ENCODE results near the gene ELF5. TPM values are rescaled to one million over a fixed set of nuclear protein-coding genes. Genes with fewer than 3 reads are reported as not detected.

Gene ELF5
- total and polyA plus RNA-seq, 2 donors (not counting 1 experiment from before 2014, with no cell fraction given): not detected

- Mint-ChIP-seq H3K4me1 (no peaks in the 10 kb centered on the region), H3K9me3 (ENCODE audit: insufficient read depth) (no peaks in the 10 kb centered on the region), H3K4me3 (no peak overlapping the region), H3K27me3 (peaks cover 4% of the 10 kb centered on the region), H3K27ac (no peak overlapping the region)
- Histone ChIP-seq H4K20me1 (ENCODE audit: control insufficient read depth, insufficient read depth, low read length, poor library complexity, severe bottlenecking) (no peaks in the 10 kb centered on the region), H3K9ac (ENCODE audit: low read length) (no peak overlapping the region), H3K36me3 (replicated peaks in 1 of 2; ENCODE audit: control extremely low read depth in 1 of 2, control insufficient read depth in 1 of 2, extremely low read depth in 1 of 2, insufficient read depth in 2 of 2, low read length in 1 of 2) (no peaks in the 10 kb centered on the region), H3K27ac (ENCODE audit: low read length in 2 of 2) (no peak overlapping the region), H3K27me3 (replicated peaks in 1 of 4; ENCODE audit: control extremely low read depth in 1 of 4, control insufficient read depth in 3 of 4, insufficient read depth in 4 of 4, low read length in 3 of 4) (no peaks in the 10 kb centered on the region), H2AFZ (ENCODE audit: insufficient read depth, low read depth, low read length, poor library complexity, severe bottlenecking) (no peak overlapping the region), H3K9me3 (ENCODE audit: control extremely low read depth in 1 of 3, control insufficient read depth in 2 of 3, insufficient read depth in 1 of 3, low read length in 2 of 3) (no peaks in the 10 kb centered on the region), H3K4me3 (ENCODE audit: control extremely low read depth in 1 of 5, extremely low read depth in 1 of 5, insufficient read depth in 1 of 5, low read depth in 2 of 5, low read length in 4 of 5) (no peak overlapping the region), H3K4me1 (ENCODE audit: control insufficient read depth in 2 of 2, insufficient read depth in 2 of 2, low read length in 2 of 2) (no peaks in the 10 kb centered on the region), H3K4me2 (replicated peaks; ENCODE audit: low read depth, low read length, poor library complexity, severe bottlenecking) (no peak overlapping the region), H3K79me2 (ENCODE audit: control insufficient read depth, insufficient read depth, low read length) (no peaks in the 10 kb centered on the region)
- intact Hi-C loops (cut with micrococcal nuclease): no loop called here
- no peak for TF ChIP-seq EZH2 (IDR thresholded peaks at IDR 0.05; ENCODE audit: borderline replicate concordance, insufficient read depth, low read depth, low read length, poor library complexity, severe bottlenecking)
- TF ChIP-seq, protein P1, sequence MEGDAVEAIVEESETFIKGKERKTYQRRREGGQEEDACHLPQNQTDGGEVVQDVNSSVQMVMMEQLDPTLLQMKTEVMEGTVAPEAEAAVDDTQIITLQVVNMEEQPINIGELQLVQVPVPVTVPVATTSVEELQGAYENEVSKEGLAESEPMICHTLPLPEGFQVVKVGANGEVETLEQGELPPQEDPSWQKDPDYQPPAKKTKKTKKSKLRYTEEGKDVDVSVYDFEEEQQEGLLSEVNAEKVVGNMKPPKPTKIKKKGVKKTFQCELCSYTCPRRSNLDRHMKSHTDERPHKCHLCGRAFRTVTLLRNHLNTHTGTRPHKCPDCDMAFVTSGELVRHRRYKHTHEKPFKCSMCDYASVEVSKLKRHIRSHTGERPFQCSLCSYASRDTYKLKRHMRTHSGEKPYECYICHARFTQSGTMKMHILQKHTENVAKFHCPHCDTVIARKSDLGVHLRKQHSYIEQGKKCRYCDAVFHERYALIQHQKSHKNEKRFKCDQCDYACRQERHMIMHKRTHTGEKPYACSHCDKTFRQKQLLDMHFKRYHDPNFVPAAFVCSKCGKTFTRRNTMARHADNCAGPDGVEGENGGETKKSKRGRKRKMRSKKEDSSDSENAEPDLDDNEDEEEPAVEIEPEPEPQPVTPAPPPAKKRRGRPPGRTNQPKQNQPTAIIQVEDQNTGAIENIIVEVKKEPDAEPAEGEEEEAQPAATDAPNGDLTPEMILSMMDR (IDR thresholded peaks at IDR 0.05): no peak
- 78% methylated on average over 4 of the region's 7 CpGs for WGBS (ENCODE audit: insufficient coverage)
- ATAC-seq (ENCODE audit: low read depth) (no peak), DNase-seq (no peak)
- ChIA-PET CTCF (interaction anchor here (0.6 to 2.3 kb wide), 4 partner anchors 9 to 313 kb away, joined by 3 to 8 read pairs (median 4); no protein-coding TSS in a partner anchor), POLR2A (no interaction called here)
Observed at GRCh38 chr11:34487430-34487829, 26.2 kb downstream of the ELF5 start.

DNA sequence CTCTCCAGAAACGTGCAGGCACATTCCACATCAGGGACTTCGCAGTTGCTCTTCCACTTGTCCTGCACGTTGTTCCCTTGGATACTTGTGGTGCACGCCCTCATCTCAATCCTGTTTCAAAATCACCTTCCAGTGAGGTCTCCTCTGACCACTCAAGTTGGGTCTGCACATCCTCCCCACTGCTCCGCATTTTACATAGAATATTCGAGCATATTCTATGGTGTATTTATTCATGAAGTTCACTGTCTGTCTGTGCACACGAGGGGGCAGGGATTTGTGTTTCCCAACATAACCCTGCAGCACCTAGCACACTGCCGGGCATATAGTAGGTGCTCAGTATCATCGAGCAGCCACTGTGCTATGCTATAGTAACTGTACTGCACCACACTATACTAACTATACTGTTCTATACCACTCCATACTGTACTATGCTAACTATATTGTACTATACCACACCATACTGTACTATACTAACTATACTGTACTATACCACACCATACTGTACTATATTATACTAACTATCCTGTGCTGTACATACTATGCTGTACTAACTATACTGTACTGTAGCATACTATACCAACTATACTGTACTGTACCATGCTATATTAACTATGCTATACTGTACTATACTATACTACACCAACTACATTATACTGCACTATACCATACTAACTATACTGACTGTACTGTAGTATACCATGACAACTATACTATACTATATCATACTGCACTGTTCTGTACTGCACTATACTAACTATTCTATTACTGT lies 30.3 kb downstream of the ELF5 start:
- H3K4me3 Mint-ChIP-seq: no peak overlapping the region
- no peaks in the 10 kb centered on the region for H3K79me2 ChIP-seq (ENCODE audit: control insufficient read depth, insufficient read depth, low read length)
- no peaks in the 10 kb centered on the region for H3K4me1 ChIP-seq (ENCODE audit: control insufficient read depth in 2 of 2, insufficient read depth in 2 of 2, low read length in 2 of 2)
- no peak overlapping the region for H3K9ac ChIP-seq (ENCODE audit: low read length)
- ATAC-seq (ENCODE audit: low read depth) (no peak), DNase-seq (no peak)
- 87% methylated on average over 5 of the region's 9 CpGs for WGBS (ENCODE audit: insufficient coverage)
- H4K20me1 ChIP-seq (ENCODE audit: control insufficient read depth, insufficient read depth, low read length, poor library complexity, severe bottlenecking): no peaks in the 10 kb centered on the region
- no peak overlapping the region for H3K4me3 ChIP-seq (ENCODE audit: control extremely low read depth in 1 of 5, extremely low read depth in 1 of 5, insufficient read depth in 1 of 5, low read depth in 2 of 5, low read length in 4 of 5)
- no peaks in the 10 kb centered on the region for H3K36me3 ChIP-seq (replicated peaks in 1 of 2; ENCODE audit: control extremely low read depth in 1 of 2, control insufficient read depth in 1 of 2, extremely low read depth in 1 of 2, insufficient read depth in 2 of 2, low read length in 1 of 2)
- H3K27me3 ChIP-seq (replicated peaks in 1 of 4; ENCODE audit: control extremely low read depth in 1 of 4, control insufficient read depth in 3 of 4, insufficient read depth in 4 of 4, low read length in 3 of 4): no peaks in the 10 kb centered on the region
- no peak overlapping the region for H3K27ac Mint-ChIP-seq
- H3K4me2 ChIP-seq (replicated peaks; ENCODE audit: low read depth, low read length, poor library complexity, severe bottlenecking): no peak overlapping the region
- H3K9me3 Mint-ChIP-seq (ENCODE audit: insufficient read depth): no peaks in the 10 kb centered on the region
- H3K27ac ChIP-seq (ENCODE audit: low read length in 2 of 2): no peak overlapping the region
- peaks cover 10% of the 10 kb centered on the region for H3K27me3 Mint-ChIP-seq
- no peaks in the 10 kb centered on the region for H3K9me3 ChIP-seq (ENCODE audit: control extremely low read depth in 1 of 3, control insufficient read depth in 2 of 3, insufficient read depth in 1 of 3, low read length in 2 of 3)
- CTCF ChIA-PET: interaction anchor here (0.6 kb wide), 1 partner anchor 52 kb away, joined by 4 read pairs; no protein-coding TSS in a partner anchor
- TF ChIP-seq, protein P1 (IDR thresholded peaks at IDR 0.05): no peak
- no peak for TF ChIP-seq EZH2 (IDR thresholded peaks at IDR 0.05; ENCODE audit: borderline replicate concordance, insufficient read depth, low read depth, low read length, poor library complexity, severe bottlenecking)
- no peaks in the 10 kb centered on the region for H3K4me1 Mint-ChIP-seq
- POLR2A ChIA-PET: no interaction called here
- intact Hi-C loops (cut with micrococcal nuclease): no loop called here
- no peak overlapping the region for H2AFZ ChIP-seq (ENCODE audit: insufficient read depth, low read depth, low read length, poor library complexity, severe bottlenecking)
